GM23248 (cell line): ENCODE results near the gene PAFAH1B2.
"Not testable (repeated sequence)": the region's sequence is repeated elsewhere in the genome, so short reads cannot be mapped to it uniquely, and the experiment has no call there.

Source experiments
- EZH2 ChIP-seq: fragments of 200-600 bp; sonication (generic); IDR thresholded peaks from 2 replicates; pipeline ENCODE4 v1.6.1; 2018; ENCODE audit warnings: antibody characterized with exemption, mild to moderate bottlenecking; ENCODE audit not compliant: insufficient read depth, poor library complexity, severe bottlenecking
- EZH2phosphoT487 ChIP-seq: fragments of 200-600 bp; sonication (generic); IDR thresholded peaks from 2 replicates; pipeline ENCODE4 v1.6.1; 2018; ENCODE audit warnings: antibody characterized with exemption, moderate library complexity, mild to moderate bottlenecking, low read depth; ENCODE audit not compliant: insufficient read depth

- not testable (repeated sequence) for TF ChIP-seq EZH2, EZH2phosphoT487
These were observed 31.1 kb upstream of the PAFAH1B2 start for GRCh38 chr11:117112939-117113338.
